ENCODE results near the gene PBX3. TPM values are rescaled to one million over a fixed set of nuclear protein-coding genes. Genes with fewer than 3 reads are reported as not detected.

PBX3 gene
- total RNA-seq, 1 donor from 2014 or later, result 10.6 TPM

DNA sequence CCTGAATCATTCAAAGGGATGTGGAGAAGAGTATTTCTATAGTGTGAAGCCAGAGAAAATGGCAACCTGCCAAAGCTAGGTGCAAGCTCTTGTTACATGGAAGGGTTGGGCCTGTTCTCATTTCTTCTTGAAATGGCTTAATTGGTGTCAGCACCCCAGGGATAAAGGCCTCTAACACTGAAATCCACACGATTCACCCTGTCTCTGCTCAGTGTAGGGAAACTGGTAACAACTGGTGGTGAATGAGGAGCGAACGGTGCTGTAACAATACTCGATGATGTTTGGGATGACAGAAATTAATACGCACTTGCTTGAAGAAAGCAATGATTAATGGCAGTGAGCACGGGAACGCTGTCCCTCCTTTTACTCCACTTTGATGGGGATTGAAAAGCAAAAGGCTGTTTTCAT is 16.2 kb downstream of the PBX3 start:
- no peak for DNase-seq (ENCODE audit: low read depth)
- Histone ChIP-seq H3K36me3 (ENCODE audit: control insufficient read depth, insufficient read depth, low read length) (no peaks in the 10 kb centered on the region), H3K27me3 (ENCODE audit: control insufficient read depth, insufficient read depth, low read length) (no peaks in the 10 kb centered on the region), H3K4me3 (ENCODE audit: low read depth, low read length) (no peak overlapping the region)
- TF ChIP-seq, protein P1, sequence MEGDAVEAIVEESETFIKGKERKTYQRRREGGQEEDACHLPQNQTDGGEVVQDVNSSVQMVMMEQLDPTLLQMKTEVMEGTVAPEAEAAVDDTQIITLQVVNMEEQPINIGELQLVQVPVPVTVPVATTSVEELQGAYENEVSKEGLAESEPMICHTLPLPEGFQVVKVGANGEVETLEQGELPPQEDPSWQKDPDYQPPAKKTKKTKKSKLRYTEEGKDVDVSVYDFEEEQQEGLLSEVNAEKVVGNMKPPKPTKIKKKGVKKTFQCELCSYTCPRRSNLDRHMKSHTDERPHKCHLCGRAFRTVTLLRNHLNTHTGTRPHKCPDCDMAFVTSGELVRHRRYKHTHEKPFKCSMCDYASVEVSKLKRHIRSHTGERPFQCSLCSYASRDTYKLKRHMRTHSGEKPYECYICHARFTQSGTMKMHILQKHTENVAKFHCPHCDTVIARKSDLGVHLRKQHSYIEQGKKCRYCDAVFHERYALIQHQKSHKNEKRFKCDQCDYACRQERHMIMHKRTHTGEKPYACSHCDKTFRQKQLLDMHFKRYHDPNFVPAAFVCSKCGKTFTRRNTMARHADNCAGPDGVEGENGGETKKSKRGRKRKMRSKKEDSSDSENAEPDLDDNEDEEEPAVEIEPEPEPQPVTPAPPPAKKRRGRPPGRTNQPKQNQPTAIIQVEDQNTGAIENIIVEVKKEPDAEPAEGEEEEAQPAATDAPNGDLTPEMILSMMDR (IDR thresholded peaks at IDR 0.05; ENCODE audit: insufficient read depth, low read length, poor library complexity, severe bottlenecking), result no peak

DNA sequence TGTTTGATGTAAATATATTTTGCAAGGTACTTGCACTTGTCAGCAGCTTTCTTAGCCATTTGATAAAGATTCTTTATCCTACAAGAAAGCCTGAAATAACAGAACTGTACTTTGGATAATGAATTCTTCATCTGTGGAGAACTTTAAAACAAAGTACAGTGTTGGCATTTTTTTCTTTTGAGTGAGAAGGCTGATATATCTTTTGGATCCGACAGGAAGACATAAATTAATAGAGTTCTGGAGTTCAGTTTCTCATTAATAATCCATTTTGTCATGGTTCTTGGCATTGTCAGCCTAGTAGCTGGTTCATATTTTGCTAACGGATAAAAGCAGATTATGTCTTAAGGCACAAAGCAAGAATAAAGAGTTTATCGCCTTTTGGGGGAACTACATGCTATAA is 17.0 kb downstream of the PBX3 start:
- DNase-seq (ENCODE audit: low read depth), result no peak
- no peak overlapping the region for H3K4me3 ChIP-seq (ENCODE audit: low read depth, low read length)
- no peaks in the 10 kb centered on the region for H3K36me3 ChIP-seq (ENCODE audit: control insufficient read depth, insufficient read depth, low read length)
- TF ChIP-seq, protein P1 (IDR thresholded peaks at IDR 0.05; ENCODE audit: insufficient read depth, low read length, poor library complexity, severe bottlenecking), result no peak
- no peaks in the 10 kb centered on the region for H3K27me3 ChIP-seq (ENCODE audit: control insufficient read depth, insufficient read depth, low read length)

DNA sequence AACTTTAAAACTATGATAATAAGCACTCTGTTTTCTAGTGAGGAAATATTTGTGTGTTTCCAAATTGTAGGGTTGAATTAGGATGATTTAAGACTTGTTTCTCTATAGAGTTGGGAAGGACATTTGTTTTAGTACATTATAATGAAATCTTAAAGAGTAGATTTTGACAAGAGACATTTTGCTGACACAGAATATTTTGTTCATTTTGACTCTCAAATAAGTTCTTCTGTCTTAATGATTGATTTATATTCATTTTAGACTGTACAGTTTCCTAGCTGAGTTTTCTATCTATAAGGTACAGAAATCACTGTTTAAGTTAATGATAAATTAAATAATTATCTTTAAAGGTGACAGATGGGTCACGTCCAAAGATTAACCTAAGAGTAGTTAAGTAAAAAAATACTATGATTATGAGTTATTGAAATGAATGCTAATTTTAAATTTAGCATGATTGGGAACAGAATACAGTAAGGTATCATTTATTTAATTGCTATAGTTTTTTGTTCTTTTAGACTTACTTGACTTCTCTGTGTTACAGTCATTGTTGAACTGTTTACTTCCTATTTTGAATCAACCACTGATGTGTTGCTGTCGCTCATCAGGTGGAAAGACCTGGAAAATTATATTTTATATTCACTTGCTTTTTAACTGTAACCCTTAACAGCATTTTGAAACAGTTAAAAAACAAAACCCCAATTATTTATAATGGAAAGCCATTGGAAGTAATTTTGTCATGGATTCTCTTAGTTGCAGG is 19.5 kb downstream of the PBX3 start:
- H3K36me3 ChIP-seq (ENCODE audit: control insufficient read depth, insufficient read depth, low read length), result no peaks in the 10 kb centered on the region
- TF ChIP-seq, protein P1 (IDR thresholded peaks at IDR 0.05; ENCODE audit: insufficient read depth, low read length, poor library complexity, severe bottlenecking), result no peak

DNA sequence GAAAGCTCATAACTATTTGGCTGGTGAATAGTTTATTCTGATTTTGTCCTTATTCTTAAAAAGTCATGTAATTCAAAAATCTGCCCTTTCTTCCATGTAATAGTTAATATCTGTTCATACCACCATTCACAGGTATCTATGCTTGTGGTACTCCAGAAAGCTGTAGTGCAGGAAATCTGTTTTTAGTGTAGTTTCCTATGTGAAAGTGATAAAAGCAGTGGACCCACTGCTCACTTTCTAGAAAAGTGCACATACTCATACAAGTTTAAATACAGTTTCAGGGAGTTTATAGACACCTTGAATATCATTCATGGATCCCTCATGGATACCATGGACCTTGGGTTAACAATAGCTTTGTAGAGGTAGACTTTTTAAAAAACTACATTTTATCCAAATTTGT is 20.2 kb downstream of the PBX3 start:
- Histone ChIP-seq H3K4me3 (ENCODE audit: low read depth, low read length) (no peak overlapping the region), H3K27me3 (ENCODE audit: control insufficient read depth, insufficient read depth, low read length) (no peaks in the 10 kb centered on the region), H3K36me3 (ENCODE audit: control insufficient read depth, insufficient read depth, low read length) (no peaks in the 10 kb centered on the region)
- DNase-seq (ENCODE audit: low read depth), result no peak
- TF ChIP-seq, protein P1 (IDR thresholded peaks at IDR 0.05; ENCODE audit: insufficient read depth, low read length, poor library complexity, severe bottlenecking), result no peak

More for the DNA sequence above, 19.5 kb downstream of the PBX3 start:
- no peak overlapping the region for H3K4me3 ChIP-seq (ENCODE audit: low read depth, low read length)
- H3K27me3 ChIP-seq (ENCODE audit: control insufficient read depth, insufficient read depth, low read length), result no peaks in the 10 kb centered on the region
- DNase-seq (ENCODE audit: low read depth), result no peak

DNA sequence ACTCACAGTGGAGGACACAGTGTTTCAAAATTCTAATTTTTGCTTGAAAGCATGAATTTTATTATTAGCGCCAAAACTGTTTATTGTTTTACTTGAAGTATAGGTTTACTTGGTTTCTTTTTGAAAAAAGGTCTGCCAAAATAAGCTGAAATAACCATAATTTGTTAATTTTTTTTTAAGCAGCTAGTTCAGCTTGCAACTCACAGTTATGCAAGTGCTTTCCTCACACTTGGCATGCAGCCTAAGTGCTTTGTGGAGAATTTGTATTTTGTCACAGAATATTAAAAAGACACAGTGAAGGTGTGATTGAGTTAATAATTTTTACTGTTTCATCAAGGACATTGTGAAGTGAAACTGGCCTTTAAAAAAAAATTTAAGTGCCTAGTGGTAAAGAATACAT is 21.6 kb downstream of the PBX3 start:
- Histone ChIP-seq H3K36me3 (ENCODE audit: control insufficient read depth, insufficient read depth, low read length) (no peaks in the 10 kb centered on the region), H3K27me3 (ENCODE audit: control insufficient read depth, insufficient read depth, low read length) (no peaks in the 10 kb centered on the region), H3K4me3 (ENCODE audit: low read depth, low read length) (no peak overlapping the region)
- TF ChIP-seq, protein P1 (IDR thresholded peaks at IDR 0.05; ENCODE audit: insufficient read depth, low read length, poor library complexity, severe bottlenecking), result no peak
- DNase-seq (ENCODE audit: low read depth), result no peak

DNA sequence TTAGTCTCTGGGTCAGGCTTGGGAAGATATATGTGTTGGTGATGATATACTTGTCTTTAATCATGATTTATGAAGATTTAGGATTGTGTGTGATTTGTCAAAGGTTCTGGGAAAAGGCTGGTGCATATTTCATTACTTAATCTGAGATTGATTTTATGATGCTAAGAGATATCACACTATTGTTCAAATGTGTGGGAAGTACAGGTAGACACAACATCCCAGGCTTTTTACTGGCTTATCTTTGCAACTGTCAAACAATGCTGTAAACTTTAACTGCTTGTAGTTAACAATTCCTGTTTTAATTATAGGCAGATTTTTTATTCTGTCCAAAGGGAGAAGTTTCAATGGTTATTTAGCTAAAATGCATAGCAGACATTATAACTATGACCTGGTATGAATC is 23.9 kb downstream of the PBX3 start:
- H3K4me3 ChIP-seq (ENCODE audit: low read depth, low read length), result no peak overlapping the region
- DNase-seq (ENCODE audit: low read depth), result no peak
- no peaks in the 10 kb centered on the region for H3K36me3 ChIP-seq (ENCODE audit: control insufficient read depth, insufficient read depth, low read length)
- TF ChIP-seq, protein P1 (IDR thresholded peaks at IDR 0.05; ENCODE audit: insufficient read depth, low read length, poor library complexity, severe bottlenecking), result no peak
- no peaks in the 10 kb centered on the region for H3K27me3 ChIP-seq (ENCODE audit: control insufficient read depth, insufficient read depth, low read length)

Data from kidney epithelial cell (primary cell).